Measurements from ENCODE around the gene SRP68.

DNA sequence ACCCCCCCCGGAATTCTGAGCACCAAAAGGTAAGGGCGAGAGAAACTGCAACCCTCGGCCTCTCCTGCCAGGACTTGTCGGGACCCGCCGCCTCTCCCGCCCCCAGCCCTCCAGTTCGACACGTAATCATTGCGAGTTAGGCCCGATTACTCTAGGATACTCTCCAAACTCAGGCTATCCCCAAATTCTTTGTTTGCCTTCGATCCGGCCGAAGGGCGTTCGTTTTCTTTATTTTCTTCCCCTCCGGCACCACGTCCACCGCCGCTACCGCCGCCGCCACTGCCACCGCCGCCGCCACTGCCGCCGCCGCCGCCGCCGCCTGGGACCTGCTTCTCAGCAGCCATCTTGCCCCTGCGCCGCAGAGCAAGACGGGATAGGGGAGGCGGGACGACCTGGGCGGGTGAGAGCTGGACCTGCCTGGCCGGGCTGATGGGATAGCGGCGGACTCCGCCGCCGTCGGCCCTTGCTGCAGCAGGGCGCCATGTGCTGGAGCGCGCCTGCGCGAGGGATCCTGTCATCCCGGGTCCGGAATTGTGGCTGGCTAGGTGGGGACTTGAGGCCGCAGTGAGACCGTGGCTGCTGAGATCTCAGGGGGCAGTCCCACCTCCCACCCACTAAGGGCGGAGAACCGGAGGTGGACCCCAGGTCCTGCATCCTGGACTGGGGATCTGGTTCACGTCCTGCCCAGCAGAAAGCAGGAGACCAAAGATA is at the start of gene SRP68:
- TF ChIP-seq SIN3A (IDR thresholded peaks at IDR 0.05; ENCODE audit: borderline replicate concordance, insufficient read depth, low read length) (no peak), TAF1 (IDR thresholded peaks at IDR 0.05; ENCODE audit: borderline replicate concordance, insufficient read depth, low read length) (peak; percentile 90)
- TF ChIP-seq, protein P1, sequence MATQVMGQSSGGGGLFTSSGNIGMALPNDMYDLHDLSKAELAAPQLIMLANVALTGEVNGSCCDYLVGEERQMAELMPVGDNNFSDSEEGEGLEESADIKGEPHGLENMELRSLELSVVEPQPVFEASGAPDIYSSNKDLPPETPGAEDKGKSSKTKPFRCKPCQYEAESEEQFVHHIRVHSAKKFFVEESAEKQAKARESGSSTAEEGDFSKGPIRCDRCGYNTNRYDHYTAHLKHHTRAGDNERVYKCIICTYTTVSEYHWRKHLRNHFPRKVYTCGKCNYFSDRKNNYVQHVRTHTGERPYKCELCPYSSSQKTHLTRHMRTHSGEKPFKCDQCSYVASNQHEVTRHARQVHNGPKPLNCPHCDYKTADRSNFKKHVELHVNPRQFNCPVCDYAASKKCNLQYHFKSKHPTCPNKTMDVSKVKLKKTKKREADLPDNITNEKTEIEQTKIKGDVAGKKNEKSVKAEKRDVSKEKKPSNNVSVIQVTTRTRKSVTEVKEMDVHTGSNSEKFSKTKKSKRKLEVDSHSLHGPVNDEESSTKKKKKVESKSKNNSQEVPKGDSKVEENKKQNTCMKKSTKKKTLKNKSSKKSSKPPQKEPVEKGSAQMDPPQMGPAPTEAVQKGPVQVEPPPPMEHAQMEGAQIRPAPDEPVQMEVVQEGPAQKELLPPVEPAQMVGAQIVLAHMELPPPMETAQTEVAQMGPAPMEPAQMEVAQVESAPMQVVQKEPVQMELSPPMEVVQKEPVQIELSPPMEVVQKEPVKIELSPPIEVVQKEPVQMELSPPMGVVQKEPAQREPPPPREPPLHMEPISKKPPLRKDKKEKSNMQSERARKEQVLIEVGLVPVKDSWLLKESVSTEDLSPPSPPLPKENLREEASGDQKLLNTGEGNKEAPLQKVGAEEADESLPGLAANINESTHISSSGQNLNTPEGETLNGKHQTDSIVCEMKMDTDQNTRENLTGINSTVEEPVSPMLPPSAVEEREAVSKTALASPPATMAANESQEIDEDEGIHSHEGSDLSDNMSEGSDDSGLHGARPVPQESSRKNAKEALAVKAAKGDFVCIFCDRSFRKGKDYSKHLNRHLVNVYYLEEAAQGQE (IDR thresholded peaks at IDR 0.05; ENCODE audit: insufficient read depth in 1 of 2, low read depth in 2 of 2, low read length in 2 of 2), result peak in 1 of 2 experiments; percentile 72; a peak in 2 of 4 replicates
